T follicular helper cell (primary cell): ENCODE data around the gene SLC15A1.

Source experiments
- DNase-seq: peaks from one replicate; pipeline ENCODE4 v3.0.0-alpha.2; 2020; ENCODE audit warnings: low read depth
- total RNA-seq, 2 experiments: gene quantifications; one replicate each; lab custom pipeline; 2026; lab: John Stamatoyannopoulos, UW

Gene SLC15A1, protein sequence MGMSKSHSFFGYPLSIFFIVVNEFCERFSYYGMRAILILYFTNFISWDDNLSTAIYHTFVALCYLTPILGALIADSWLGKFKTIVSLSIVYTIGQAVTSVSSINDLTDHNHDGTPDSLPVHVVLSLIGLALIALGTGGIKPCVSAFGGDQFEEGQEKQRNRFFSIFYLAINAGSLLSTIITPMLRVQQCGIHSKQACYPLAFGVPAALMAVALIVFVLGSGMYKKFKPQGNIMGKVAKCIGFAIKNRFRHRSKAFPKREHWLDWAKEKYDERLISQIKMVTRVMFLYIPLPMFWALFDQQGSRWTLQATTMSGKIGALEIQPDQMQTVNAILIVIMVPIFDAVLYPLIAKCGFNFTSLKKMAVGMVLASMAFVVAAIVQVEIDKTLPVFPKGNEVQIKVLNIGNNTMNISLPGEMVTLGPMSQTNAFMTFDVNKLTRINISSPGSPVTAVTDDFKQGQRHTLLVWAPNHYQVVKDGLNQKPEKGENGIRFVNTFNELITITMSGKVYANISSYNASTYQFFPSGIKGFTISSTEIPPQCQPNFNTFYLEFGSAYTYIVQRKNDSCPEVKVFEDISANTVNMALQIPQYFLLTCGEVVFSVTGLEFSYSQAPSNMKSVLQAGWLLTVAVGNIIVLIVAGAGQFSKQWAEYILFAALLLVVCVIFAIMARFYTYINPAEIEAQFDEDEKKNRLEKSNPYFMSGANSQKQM
- total RNA-seq, result 0 reads per million in 2 experiments

DNA sequence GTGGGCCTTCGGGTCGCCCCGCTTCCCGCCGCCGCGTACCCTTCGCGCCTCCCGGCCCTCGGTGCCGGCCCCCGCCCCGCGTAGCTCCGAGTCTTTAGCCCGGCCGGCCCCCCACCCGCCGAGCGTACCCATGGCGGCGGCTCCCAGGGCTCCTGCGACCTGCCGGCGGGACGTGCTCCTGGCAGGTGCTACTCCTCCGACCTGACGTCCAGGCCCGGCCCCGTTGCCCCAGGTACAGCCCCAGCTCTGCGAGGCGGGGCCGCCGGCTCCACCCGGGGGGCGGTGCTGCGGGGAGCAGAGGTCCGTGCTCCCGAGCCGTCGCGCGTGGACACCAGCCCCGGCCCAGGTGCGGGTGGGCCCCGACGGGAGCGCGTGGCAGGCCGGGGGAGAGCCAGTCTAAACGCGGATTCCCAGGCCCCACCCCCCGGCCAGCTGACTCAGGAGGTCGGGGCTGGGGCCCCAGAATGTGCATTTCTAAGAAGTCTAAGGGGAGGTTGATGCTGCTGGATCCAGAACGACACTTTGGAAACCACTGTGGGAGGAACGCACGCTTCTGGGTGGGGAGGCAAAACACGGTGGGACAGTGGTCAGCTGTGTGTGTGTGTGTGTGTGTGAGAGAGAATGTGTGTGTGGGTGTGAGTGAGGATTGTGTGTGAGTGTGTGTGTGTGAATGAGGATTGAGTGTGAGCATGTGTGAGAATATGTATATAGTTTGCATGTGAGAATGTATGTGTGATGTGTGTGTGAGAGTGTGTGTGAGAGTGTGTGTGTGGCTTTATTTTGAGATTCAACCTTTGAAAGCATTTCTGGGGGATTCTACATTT is at the start of gene SLC15A1:
Gene SLC15A1, minus strand, starts transcription at position 206 of the 824 bp plus-strand sequence. Its CDS starts 74 bp downstream, at position 132.
- DNase-seq, result no peak

DNA sequence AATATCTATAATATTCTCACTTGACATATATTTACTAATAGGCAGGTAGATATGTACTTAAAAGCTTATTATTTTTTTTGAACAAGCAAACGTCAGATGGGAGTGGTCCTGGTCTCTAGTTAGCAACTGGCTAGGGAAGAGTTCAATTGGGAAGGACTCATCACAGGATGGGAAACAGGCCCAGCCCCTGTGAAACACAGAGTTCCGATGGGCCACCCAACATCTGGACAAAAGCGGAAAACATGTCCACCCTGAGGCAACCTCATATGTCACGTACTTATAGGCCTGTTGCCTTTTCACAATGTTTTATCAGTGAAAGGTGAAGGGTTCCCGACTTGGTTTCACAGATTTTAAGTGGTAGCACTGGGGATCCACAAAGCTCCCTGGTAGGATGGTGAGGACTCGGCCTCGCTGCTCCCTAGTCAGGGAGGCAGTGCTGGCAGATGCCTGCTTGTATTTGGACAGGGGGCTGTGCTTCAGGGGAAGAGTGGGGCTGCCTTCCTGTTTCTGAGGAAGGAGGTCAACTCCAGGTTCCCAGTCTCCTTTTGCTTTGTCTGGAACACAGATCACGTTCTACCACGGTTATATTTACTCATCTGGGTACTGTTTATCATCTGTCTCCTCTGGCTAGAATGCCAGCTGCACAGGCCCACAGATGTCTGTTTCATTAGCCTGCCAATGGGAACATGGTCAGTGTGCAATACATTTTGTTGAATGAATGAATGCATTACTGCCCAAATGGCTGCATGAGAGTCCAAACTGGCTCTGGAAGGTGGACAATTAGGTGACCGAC is 49.4 kb upstream of the SLC15A1 start:
- DNase-seq, result no peak

DNA sequence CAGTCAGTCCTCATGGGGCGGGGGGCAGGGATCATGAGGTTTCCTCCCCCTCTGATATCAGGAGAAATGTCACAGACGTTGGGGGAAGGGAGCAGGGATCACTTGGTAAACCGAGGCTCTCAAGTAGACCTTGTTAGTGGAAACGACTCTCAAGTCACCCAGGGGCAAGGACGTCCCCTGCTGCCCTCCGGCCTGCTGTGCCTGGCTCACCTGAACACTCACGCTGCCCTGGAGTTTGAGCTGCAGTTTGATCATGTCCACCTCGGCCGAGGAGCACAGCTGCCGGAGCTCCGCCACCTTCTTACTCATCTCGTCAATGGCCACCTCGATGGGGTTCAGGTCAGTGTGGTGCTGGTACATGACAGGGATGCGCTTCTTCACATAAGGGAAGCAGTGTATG is 47.6 kb upstream of the SLC15A1 start:
- no peak for DNase-seq

DNA sequence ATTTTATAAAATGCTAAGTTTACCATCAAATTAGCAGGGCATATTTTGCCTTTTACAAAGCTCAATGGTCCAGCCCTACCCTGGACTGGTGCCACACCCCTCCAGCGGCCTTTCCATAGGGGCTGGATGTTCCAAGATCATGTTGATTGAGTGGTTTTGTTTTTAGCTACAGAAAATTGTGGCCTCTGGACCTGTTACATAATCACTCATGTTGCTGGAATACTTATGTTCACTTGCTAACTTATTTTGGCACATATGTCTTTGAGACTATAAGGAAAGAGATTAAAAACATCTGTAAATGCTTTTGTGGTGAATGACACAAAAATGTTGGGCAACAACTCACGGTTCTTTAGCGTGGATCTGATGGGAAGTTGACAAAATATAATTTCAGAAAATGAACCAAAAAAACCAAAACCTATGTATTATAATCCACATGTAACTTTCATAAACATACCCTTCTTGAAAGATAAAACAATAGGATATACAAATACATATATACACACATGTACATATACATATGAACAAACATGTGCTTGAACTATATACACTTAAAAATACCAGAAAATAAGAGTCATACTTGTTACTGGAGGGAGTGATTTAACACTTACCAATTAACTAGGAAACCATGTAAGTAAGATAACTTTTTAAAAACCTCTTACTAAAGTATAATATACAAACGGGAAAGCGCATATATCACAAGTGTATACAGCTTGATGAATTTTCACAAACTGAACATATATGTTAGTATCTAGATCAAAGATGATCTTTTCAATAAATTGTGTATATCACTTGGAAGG is 46.6 kb upstream of the SLC15A1 start:
- DNase-seq, result no peak

DNA sequence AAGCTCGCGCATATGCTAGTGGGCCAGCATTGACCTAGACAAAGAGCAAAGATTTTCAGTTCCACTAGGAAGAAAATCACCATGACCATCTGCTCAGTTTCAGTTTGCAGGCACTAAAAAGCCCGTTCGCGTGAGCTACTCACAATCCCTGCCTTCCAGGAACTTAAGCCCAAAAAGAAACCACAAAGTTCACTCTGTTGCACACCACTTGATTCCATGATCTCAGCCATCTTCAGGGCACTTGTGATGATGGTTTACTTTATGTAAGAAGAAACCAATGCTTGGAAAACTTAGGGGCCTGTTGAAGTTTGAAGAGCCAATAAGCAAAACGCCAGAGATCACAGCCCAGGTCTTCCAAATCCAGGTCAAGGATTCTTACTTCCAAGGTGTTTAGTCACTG is 45.0 kb upstream of the SLC15A1 start:
- DNase-seq, result no peak

DNA sequence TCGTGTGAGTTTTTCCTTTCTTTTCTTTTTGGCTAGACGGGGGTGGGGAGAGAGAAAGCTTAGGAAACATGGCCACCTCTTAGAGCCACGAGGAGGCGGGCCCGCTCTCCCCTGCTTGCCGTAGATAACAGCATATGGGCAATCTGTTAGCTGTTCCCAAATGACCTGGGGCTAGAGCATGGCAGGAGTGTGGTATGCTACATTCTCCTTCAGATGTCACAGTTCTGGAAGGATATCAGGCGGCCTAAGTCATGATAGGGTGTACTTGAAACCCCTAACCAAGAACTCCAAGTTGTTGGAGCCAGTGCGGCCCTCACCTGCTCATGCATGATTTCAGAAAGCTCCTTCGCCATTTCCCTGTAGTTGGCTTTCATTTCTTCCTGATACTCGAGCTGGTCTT is 44.3 kb upstream of the SLC15A1 start:
- no peak for DNase-seq

DNA sequence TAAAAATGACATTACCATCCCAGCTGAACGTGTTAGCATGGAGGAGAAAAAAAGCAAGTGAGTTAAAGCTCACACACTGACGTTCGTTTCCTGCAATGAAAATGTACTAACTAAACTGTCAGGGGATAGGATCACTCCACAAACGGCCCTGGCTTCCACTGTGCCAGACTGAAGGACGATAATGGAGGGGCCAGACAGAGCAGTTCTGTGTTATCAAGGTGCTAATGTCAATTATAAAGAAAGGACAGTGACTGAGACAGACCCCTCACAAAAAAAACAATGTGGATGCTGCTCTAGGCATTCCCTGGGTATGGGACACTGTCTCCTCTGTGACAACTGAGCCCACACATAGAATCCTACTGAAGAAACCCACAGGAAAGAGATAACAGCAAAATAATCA is 43.7 kb upstream of the SLC15A1 start:
- DNase-seq, result no peak

DNA sequence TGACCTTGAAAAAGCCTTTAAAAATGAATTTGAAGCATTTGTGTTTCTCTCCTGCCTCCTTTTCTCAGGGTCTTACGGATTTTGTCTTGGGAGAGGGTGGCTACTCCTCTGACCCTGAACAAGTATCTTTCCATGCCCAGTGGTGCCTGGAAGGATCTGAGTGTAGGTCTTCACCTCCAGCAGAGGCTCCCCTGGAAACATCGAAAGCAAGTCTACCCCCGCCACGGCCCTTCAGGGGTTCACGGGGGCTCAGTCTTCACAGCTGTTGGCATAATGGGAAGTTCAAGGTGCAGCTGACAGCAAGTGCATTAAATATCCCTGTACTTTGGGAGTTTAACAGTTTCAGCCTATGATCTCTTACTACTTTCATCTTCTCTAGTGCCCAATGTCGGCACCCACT is 42.7 kb upstream of the SLC15A1 start:
- DNase-seq, result no peak

DNA sequence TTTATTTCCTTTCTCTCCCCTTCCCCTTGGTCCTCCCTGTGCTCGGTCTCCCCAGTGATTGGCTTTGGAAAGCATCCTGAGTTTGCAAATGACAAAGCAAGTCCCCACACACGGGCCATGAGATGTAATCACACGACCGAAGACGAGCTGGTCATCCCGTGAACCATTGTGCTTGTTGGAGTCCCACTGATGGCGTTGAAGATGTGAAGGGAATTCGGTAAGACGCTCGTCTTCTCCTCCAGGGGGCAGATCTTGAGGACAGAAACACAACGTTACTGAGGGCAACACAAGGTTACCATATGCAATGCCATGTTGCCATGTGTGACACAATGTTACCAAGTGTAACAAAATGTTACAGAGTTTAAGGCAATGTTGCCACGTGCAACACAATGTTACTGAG is 42.0 kb upstream of the SLC15A1 start:
- no peak for DNase-seq

DNA sequence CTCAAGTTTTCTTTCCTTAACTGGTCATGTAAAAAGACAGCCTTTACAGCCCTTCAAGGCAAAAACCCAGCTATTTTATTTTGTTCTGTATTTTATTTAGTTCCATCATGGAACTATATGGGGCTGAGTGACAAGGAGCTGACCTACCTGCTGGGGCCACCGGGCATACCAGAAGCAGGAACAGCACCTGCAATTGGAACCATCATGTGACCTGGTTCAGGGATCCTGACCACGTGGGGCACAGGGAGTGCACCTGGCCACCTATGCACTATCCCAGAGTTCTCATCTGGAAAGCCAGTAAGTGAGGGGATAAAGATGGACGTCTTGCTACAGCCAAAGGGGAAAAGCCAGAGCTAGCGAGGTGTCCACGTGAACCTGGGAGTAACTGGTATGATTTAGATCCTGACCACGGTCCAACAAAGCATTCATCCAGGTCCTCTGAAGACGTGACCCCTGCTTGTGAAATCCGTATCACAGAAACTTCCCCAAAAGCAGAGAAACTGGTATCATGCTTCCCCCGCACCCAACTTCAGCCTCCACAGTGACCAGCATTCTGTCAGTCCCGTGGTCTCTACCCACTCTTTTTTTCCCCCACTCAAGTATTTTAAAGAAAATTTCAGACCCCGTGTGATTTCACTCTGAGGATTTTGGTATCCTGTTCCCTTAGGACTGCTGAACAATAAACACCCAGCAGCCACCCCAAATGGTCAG is 40.5 kb upstream of the SLC15A1 start:
- DNase-seq, result no peak

DNA sequence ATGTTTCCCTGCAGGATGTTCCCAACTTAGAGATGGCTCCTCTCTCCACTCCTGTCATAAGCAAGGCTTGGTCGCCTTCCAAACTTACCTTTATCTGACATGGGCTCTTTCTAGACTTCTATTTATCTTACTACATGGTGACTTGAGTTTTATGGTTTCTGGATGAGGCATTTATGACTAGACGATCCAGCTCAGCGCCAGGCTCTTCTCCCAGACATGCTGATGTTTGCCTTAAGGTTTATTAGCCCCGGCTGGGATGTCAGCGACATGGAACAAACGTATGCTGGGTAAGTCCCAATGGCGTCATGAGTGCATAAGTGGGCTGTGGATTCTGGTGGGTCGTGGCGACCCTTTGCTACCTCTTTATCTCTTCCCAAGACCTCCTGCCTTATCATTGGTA is 39.8 kb upstream of the SLC15A1 start:
- DNase-seq, result no peak

DNA sequence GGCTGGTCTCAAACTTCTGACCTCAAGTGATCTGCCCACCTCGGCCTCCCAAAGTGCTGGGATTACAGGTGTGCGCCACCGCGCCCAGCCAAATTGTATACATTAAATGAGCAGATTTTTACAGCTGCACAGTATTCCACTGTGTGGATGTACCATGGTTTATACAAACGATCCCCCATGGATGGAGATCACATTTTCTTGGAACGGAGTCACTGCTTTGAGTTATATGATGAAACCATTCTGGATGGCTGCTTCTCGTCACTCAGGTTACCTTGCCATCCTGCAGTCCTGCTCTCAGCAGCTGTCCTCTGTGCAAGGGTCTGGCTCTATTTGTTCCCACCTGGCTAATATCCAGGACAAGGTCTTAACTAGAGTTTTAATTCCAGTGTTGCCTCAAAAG is 39.1 kb upstream of the SLC15A1 start:
- DNase-seq, result no peak

DNA sequence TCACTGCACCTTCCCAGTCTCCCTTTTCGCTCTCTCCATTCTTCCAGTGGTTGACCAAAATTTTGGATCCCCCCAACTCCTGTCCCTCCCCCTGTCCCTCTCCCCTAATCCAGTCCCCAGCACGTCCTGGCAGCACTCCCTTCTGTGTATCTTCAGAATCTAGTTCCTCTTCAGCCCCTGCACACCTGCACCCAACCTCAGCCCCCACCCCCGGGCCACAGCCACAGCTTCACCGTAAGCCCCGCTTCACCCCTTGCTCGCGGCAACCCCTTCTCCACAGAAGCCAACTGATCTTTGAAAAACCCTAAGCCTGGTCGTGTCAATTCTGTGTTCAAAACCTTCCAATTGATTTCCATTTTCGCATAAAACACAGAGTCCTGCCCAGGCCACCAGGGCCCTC is 35.5 kb upstream of the SLC15A1 start:
- DNase-seq, result no peak

DNA sequence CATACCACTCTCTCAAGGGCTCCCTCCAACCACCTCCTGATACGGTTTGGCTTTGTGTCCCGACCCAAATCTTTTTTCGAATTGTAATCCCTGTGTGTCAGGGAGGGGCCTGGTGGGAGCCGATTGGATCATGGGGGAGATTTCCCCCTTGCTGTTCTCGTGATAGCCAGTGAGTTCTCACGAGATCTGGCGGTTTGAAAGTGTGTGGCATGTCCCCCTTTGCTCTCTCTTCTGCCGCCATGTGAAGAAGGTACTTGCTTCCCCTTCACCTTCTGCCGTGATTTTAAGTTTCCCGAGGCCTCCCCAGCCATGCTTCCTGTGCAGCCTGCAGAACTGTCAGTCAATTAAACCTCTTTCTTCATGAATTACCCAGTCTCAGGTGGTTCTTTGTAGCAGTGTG is 34.7 kb upstream of the SLC15A1 start:
- no peak for DNase-seq

DNA sequence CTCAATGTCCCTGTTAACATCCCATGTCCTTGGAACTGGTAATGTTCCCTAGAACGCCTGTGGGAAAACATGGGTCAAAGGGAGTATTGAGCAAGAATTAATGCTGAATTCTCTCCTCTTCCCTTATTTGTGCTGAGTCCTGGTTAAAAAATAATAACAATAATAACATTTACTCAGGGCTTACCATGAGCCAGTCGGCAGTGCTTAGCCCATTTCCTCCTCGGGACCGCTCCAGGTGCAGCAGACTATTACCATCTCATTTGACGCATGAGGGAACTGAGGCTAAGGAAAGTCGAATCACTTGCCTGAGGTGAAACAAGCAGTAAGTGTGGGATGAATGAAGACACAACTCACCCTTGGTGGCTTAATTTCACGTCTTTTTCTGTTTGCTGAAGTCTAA is 33.6 kb upstream of the SLC15A1 start:
- no peak for DNase-seq

DNA sequence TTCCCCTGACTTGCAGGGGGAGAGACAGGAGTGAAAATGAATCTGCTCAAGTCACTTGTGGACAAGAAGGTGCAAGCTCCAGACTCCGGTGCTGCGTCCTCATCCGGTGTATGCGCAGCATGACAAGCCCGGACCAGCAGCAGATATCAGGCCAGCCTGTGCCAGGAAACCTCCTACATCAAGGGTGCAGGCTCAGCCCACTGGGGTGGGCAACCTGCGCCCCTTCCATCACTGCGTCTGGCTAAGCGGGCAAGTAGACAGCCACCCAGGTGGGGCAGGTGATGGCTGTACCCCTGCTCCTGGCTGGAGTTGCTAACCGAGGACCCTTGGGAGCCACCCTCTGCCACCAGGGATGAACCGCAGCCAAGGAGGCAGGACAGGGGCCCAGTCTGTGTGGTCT is 32.9 kb upstream of the SLC15A1 start:
- no peak for DNase-seq

DNA sequence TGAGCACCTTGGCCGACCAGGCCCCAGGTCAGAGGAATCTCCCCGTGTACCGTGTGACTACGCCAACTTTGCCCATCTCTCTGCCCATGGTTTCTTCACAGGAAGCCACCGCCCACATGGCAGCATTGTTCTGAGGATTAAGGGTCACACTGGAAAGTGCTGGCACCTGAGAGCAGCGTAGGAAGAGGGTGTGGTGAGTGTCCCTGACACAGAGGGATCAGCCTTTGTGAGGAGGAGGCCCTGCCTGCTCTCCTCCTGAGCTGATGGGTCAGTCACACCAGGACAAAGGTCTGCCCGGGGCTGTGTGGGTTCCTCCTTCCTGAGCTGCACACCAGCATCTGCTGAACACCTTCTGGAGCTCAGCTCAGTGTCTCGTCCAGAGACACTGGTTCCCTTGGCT is 32.2 kb upstream of the SLC15A1 start:
- DNase-seq, result no peak

DNA sequence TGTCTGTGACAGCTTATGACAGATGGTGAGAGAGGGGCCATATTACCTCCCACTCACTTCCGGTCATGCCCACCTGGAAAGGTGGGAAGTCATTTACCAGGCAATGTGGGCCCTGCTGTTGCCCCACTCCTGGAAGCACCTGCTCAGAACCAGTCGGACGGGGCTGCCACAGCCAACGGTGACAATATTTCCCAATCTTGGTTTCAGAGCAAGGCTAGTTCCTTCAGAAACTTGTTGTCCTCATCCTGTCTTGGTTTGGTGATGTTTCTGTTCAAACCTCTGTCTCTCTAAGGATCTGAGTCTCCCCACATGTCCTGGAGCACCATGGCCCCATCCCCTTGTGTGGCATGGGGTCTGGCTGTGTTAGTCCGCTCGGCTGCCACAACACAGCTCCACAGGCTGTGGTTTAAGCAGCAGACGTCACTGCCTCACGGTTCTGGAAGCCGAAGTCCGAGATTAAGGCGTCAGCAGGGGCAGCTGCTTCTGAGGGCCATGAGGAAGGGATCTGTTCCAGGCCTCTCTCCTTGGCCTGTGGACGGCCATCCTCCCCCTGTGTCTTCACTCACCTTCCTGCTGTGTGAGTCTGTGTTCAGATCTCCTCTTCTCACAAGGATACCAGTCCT is 31.5 kb upstream of the SLC15A1 start:
- DNase-seq, result no peak

DNA sequence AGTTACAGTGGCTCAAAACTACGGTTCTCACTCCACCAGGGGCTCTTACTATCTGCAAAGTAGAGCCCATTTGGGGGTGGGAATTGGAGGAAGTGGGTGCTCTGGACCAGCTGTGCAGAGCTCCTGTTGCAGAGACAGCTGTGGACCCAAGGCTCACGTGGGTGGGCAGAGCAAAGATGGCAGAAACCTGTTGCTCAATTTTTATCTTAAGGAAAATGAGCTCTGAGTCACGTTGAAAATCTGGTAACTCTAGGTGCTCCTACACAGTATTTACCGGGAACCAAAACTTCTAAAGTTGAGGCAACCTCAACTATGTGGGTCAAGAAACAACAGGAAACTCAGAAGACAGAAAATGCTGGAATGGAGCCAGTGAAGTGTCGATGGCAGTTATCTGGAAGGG is 30.2 kb upstream of the SLC15A1 start:
- DNase-seq, result no peak

DNA sequence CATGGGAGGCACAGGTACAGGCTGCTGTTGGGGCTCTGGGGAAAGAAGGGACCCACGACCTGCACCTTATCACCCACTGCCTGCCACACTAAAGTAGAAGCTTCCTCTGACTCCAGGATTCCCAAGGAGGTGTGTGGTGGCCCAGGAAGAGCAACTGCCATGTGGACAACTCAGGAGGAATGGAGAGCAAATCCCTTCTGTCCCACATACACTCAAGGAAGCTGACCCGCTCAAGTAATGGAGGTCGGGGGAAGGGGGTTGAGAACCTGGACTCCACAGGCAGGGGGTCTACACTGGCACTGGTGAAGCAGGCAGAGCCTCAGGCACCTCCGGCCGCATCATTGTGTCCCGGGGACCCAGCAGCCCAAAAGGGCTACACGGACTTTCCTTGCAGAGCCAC is 29.4 kb upstream of the SLC15A1 start:
- no peak for DNase-seq
